ENCODE measurements around the gene IFITM2. TPM values are rescaled to one million over a fixed set of nuclear protein-coding genes. Genes with fewer than 3 reads are reported as not detected.
A peak's percentile ranks its signal among the peaks of the same experiment; 100 is the strongest.

The IFITM2 gene
- total RNA-seq, 3 donors from 2014 or later, result 81.4 to 404 (median 129) TPM

- H3K36me3 ChIP-seq, result no peaks in the 10 kb centered on the region
- TF ChIP-seq POLR2AphosphoS5 (IDR thresholded peaks at IDR 0.05) (no peak), CTCF (IDR thresholded peaks at IDR 0.05) (no peak), POLR2A (IDR thresholded peaks at IDR 0.05) (no peak)
- intact Hi-C loops (cut with DNase I; ENCODE audit: low total_unique reads), result no loop called here
- no peaks in the 10 kb centered on the region for H3K9me3 ChIP-seq
- H3K27me3 ChIP-seq, result no peaks in the 10 kb centered on the region
- peaks cover 7 to 14% of the 10 kb centered on the region in 2 donors for H3K4me1 ChIP-seq
- DNase-seq (ENCODE audit: low spot score in 2 of 2), result peak in 1 of 2 donors; percentile 49
- peak overlapping the region in 1 of 3 donors; percentile 19 for H3K4me3 ChIP-seq
- peak overlapping the region; percentile 3 to 48 for H3K27ac ChIP-seq
Measured at GRCh38 chr11:350723-351255, 43.2 kb downstream of the IFITM2 start.

GRCh38 chr11:351411-351810 is 43.8 kb downstream of the IFITM2 start:
- peak in 1 of 2 donors; percentile 34 for DNase-seq (ENCODE audit: low spot score in 2 of 2)
- Histone ChIP-seq H3K4me3 (no peak overlapping the region), H3K27me3 (no peaks in the 10 kb centered on the region), H3K9me3 (no peaks in the 10 kb centered on the region), H3K27ac (peak overlapping the region; percentile 3 to 48), H3K36me3 (no peaks in the 10 kb centered on the region), H3K4me1 (peaks cover 7 to 14% of the 10 kb centered on the region in 2 donors)
- TF ChIP-seq POLR2AphosphoS5 (IDR thresholded peaks at IDR 0.05) (no peak), POLR2A (IDR thresholded peaks at IDR 0.05) (no peak), CTCF (IDR thresholded peaks at IDR 0.05) (no peak)
- intact Hi-C loops (cut with DNase I; ENCODE audit: low total_unique reads), result no loop called here

- DNase-seq (ENCODE audit: low spot score in 2 of 2), result peak in 1 of 2 donors; percentile 35
- no peak for TF ChIP-seq POLR2A (IDR thresholded peaks at IDR 0.05)
- TF ChIP-seq CTCF (IDR thresholded peaks at IDR 0.05), result no peak
- no peak for TF ChIP-seq POLR2AphosphoS5 (IDR thresholded peaks at IDR 0.05)
- Histone ChIP-seq H3K4me1 (peaks cover 7 to 14% of the 10 kb centered on the region in 2 donors), H3K4me3 (no peak overlapping the region), H3K27ac (peak overlapping the region; percentile 89 to 98), H3K9me3 (no peaks in the 10 kb centered on the region), H3K27me3 (no peaks in the 10 kb centered on the region), H3K36me3 (no peaks in the 10 kb centered on the region)
- intact Hi-C loops (cut with DNase I; ENCODE audit: low total_unique reads), result no loop called here
Measured at GRCh38 chr11:352456-353031, 44.9 kb downstream of the IFITM2 start.

- peaks cover 7 to 14% of the 10 kb centered on the region in 2 donors for H3K4me1 ChIP-seq
- peak overlapping the region; percentile 89 to 98 for H3K27ac ChIP-seq
- TF ChIP-seq POLR2AphosphoS5 (IDR thresholded peaks at IDR 0.05) (peak; percentile 50 to 67 (median 59)), CTCF (IDR thresholded peaks at IDR 0.05) (no peak), POLR2A (IDR thresholded peaks at IDR 0.05) (no peak)
- no peaks in the 10 kb centered on the region for H3K36me3 ChIP-seq
- H3K27me3 ChIP-seq, result no peaks in the 10 kb centered on the region
- no peak overlapping the region for H3K4me3 ChIP-seq
- intact Hi-C loops (cut with DNase I; ENCODE audit: low total_unique reads), result no loop called here
- peak; percentile 84 to 85 for DNase-seq (ENCODE audit: low spot score in 2 of 2)
- H3K9me3 ChIP-seq, result no peaks in the 10 kb centered on the region
Measured at GRCh38 chr11:353179-353873, 45.7 kb downstream of the IFITM2 start.
